ENCODE results near the gene SH3GLB1. TPM values are rescaled to one million over a fixed set of nuclear protein-coding genes. Genes with fewer than 3 reads are reported as not detected.

Gene SH3GLB1
- total RNA-seq, 1 experiment from 2014 or later: 36.6 TPM

- H3K4ac ChIP-seq (ENCODE audit: low read depth, low read length): no peak overlapping the region
- no peaks in the 10 kb centered on the region for H3K23me2 ChIP-seq (ENCODE audit: insufficient read length, low read depth, low read length, poor library complexity, severe bottlenecking)
- H4K8ac ChIP-seq (replicated peaks; ENCODE audit: insufficient read length, low read depth, low read length): no peak overlapping the region
- H2BK20ac ChIP-seq (ENCODE audit: low read depth, low read length, poor library complexity, severe bottlenecking): no peak overlapping the region
- no peaks in the 10 kb centered on the region for H3K79me1 ChIP-seq (ENCODE audit: insufficient read depth, low read depth, low read length, poor library complexity, severe bottlenecking)
- H2BK5ac ChIP-seq (ENCODE audit: insufficient read length, low read length): no peak overlapping the region
- Mint-ChIP-seq H3K36me3 (ENCODE audit: insufficient read depth in 1 of 3, low read depth in 3 of 3) (no peaks in the 10 kb centered on the region), H3K27ac (no peak overlapping the region), H3K27me3 (ENCODE audit: low read depth) (no peaks in the 10 kb centered on the region), H3K4me1 (peaks cover 27 to 28% of the 10 kb centered on the region in 2 experiments), H3K4me3 (no peak overlapping the region), H3K9me3 (no peaks in the 10 kb centered on the region)
- H3K27ac ChIP-seq (ENCODE audit: insufficient read length, low read depth, low read length): no peak overlapping the region
- peaks cover 5% of the 10 kb centered on the region; the same call in 1 of the 2 replicates for H3K4me1 ChIP-seq (ENCODE audit: insufficient read depth, low read length)
- no peak overlapping the region for H3K23ac ChIP-seq (ENCODE audit: insufficient read length, low read depth, low read length)
- no peak overlapping the region for H2AK5ac ChIP-seq (ENCODE audit: insufficient read length, low read length)
- H2BK15ac ChIP-seq (ENCODE audit: low read depth, low read length): no peak overlapping the region
- H4K20me1 ChIP-seq (ENCODE audit: control insufficient read depth, insufficient read depth, insufficient read length): no peaks in the 10 kb centered on the region
- H4K91ac ChIP-seq (ENCODE audit: insufficient read length, low read depth, low read length): no peak overlapping the region
- no peaks in the 10 kb centered on the region for H3K79me2 ChIP-seq (ENCODE audit: insufficient read depth, low read length)
- no peak overlapping the region for H3T11ph ChIP-seq (ENCODE audit: low read length)
- TF ChIP-seq, protein P1, sequence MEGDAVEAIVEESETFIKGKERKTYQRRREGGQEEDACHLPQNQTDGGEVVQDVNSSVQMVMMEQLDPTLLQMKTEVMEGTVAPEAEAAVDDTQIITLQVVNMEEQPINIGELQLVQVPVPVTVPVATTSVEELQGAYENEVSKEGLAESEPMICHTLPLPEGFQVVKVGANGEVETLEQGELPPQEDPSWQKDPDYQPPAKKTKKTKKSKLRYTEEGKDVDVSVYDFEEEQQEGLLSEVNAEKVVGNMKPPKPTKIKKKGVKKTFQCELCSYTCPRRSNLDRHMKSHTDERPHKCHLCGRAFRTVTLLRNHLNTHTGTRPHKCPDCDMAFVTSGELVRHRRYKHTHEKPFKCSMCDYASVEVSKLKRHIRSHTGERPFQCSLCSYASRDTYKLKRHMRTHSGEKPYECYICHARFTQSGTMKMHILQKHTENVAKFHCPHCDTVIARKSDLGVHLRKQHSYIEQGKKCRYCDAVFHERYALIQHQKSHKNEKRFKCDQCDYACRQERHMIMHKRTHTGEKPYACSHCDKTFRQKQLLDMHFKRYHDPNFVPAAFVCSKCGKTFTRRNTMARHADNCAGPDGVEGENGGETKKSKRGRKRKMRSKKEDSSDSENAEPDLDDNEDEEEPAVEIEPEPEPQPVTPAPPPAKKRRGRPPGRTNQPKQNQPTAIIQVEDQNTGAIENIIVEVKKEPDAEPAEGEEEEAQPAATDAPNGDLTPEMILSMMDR (conservative IDR thresholded peaks at IDR 0.05): no peak
- no peak overlapping the region for H2AFZ ChIP-seq (ENCODE audit: low read length)
- H3K9ac ChIP-seq (ENCODE audit: extremely low read depth, insufficient read length, low read length): no peak overlapping the region
- H3K4me2 ChIP-seq (ENCODE audit: insufficient read depth, insufficient read length, low read length): no peak overlapping the region
- H3K27me3 ChIP-seq (ENCODE audit: insufficient read depth, low read length): no peaks in the 10 kb centered on the region
- H3K9me3 ChIP-seq (ENCODE audit: control insufficient read depth, low read depth, low read length): no peaks in the 10 kb centered on the region
- H4K5ac ChIP-seq (ENCODE audit: insufficient read length, low read depth, low read length): no peak overlapping the region
- no peak for DNase-seq
- no CpG with 5 or more reads among the region's 6 CpGs for WGBS (ENCODE audit: extremely low coverage, insufficient read length, low lambda C conversion rate)
- H2BK120ac ChIP-seq (ENCODE audit: low read depth, low read length, poor library complexity, severe bottlenecking): no peak overlapping the region
- H3K14ac ChIP-seq (ENCODE audit: insufficient read depth, low read length): no peak overlapping the region
- H3K18ac ChIP-seq (ENCODE audit: insufficient read length, low read depth, low read length): no peak overlapping the region
- no peak overlapping the region for H2BK12ac ChIP-seq (ENCODE audit: insufficient read length, low read depth, low read length)
- no peak overlapping the region for H3K56ac ChIP-seq (ENCODE audit: insufficient read length, low read depth, low read length)
Observed at GRCh38 chr1:86751923-86752322, 47.5 kb downstream of the SH3GLB1 start.

All from H9 (cell line).